ENCODE data around the gene NLRP3. TPM values are rescaled to one million over a fixed set of nuclear protein-coding genes. Genes with fewer than 3 reads are reported as not detected.

The NLRP3 gene
- total and polyA plus RNA-seq, 2 experiments from 2014 or later: 0.42 TPM; not detected in 1

DNA sequence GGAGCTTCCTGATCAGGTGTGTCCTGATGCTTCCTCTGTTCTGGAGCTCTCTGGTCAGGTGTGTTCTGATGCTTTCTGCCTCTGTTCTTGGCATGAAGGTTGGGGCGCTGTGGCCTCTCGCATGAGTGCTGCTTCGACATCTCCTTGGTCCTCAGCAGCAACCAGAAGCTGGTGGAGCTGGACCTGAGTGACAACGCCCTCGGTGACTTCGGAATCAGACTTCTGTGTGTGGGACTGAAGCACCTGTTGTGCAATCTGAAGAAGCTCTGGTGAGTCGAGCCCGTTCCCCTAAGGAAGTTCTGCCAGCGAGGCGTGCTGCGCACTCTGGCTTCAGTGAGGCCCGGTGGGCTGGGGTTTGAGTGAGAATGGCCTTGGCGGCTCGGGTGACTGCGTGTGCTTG is 18.0 kb downstream of the NLRP3 start:
- Histone ChIP-seq H3K4me3 (no peak overlapping the region), H3F3A (replicated peaks; ENCODE audit: low read depth) (no peaks in the 10 kb centered on the region), H3K27ac (ENCODE audit: low read depth) (no peak overlapping the region), H4K20me1 (replicated peaks; ENCODE audit: insufficient read depth) (no peaks in the 10 kb centered on the region), H3K27me3 (ENCODE audit: insufficient read depth) (no peaks in the 10 kb centered on the region), H3K79me2 (replicated peaks; ENCODE audit: insufficient read depth) (no peaks in the 10 kb centered on the region), H3K36me3 (ENCODE audit: insufficient read depth) (no peaks in the 10 kb centered on the region), H2AFZ (no peak overlapping the region), H3K4me1 (ENCODE audit: insufficient read depth) (no peaks in the 10 kb centered on the region), H3K9me2 (ENCODE audit: insufficient read depth) (0 out of 2 replicates have a peak, but pooled peaks cover 7% of the 10 kb centered on the region), H3K4me2 (no peak overlapping the region)
- DNase-seq (ENCODE audit: low spot score) (no peak), ATAC-seq (no peak)
- no peaks in the 10 kb centered on the region for H3K9me3 Mint-ChIP-seq
- no peak overlapping the region for H3K4me3 Mint-ChIP-seq
- peaks cover 4% of the 10 kb centered on the region for H3K27me3 Mint-ChIP-seq (ENCODE audit: insufficient read depth, low read depth, poor library complexity)
- no peaks in the 10 kb centered on the region for H3K4me1 Mint-ChIP-seq
- H3K36me3 Mint-ChIP-seq (ENCODE audit: low read depth): no peaks in the 10 kb centered on the region
- TF ChIP-seq EZH2phosphoT487 (IDR thresholded peaks at IDR 0.05; ENCODE audit: unreplicated experiment) (no peak), EZH2 (IDR thresholded peaks at IDR 0.05; ENCODE audit: low read depth, unreplicated experiment) (no peak), POLR2AphosphoS5 (IDR thresholded peaks at IDR 0.05; ENCODE audit: low read depth) (no peak), JUNB (IDR thresholded peaks at IDR 0.05; ENCODE audit: unreplicated experiment) (no peak), ZNF114 (CRISPR knock-in tag; IDR thresholded peaks at IDR 0.05) (no peak)
- TF ChIP-seq, protein P1, sequence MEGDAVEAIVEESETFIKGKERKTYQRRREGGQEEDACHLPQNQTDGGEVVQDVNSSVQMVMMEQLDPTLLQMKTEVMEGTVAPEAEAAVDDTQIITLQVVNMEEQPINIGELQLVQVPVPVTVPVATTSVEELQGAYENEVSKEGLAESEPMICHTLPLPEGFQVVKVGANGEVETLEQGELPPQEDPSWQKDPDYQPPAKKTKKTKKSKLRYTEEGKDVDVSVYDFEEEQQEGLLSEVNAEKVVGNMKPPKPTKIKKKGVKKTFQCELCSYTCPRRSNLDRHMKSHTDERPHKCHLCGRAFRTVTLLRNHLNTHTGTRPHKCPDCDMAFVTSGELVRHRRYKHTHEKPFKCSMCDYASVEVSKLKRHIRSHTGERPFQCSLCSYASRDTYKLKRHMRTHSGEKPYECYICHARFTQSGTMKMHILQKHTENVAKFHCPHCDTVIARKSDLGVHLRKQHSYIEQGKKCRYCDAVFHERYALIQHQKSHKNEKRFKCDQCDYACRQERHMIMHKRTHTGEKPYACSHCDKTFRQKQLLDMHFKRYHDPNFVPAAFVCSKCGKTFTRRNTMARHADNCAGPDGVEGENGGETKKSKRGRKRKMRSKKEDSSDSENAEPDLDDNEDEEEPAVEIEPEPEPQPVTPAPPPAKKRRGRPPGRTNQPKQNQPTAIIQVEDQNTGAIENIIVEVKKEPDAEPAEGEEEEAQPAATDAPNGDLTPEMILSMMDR (conservative IDR thresholded peaks at IDR 0.05; ENCODE audit: low read depth in 2 of 2): no peak
- no peak overlapping the region for H3K27ac Mint-ChIP-seq

DNA sequence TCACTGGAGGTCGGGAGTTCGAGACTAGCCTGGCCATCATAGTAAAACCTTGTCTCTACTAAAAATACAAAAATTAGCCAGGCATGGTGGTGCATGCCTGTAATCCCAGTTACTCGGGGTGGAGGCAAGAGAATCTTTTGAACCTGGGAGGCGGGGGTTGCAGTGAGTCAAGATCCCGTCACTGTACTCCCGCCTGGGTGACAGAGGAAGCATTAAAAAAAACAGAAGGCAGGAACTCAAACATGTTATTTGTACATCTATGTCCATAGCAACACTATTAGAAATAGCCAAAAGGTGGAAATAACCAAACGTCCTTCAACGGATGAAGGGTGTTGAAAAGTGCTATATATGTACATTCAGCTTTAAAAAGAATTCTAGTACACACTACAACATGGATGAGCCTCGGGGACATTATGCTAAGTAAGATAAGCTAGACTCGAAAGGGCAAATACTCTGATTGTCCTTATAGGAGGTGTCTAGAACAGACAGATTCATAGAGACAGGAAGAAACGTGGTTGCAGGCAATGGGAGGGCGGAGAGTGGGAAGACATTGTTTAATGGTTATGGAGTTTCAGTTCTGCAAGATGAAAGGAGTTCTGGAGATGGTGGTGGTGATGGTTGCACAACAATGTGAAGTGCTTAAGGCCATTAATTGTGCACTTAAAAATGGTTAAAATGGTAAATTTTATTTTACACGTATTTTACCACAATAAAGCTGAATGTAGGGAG is 19.2 kb downstream of the NLRP3 start:
- Histone ChIP-seq H3K27ac (ENCODE audit: low read depth) (no peak overlapping the region), H4K20me1 (replicated peaks; ENCODE audit: insufficient read depth) (no peaks in the 10 kb centered on the region), H3K9me2 (ENCODE audit: insufficient read depth) (peaks cover 11% of the 10 kb centered on the region; the same call in 1 of the 2 replicates), H3K4me2 (no peak overlapping the region), H3K27me3 (ENCODE audit: insufficient read depth) (no peaks in the 10 kb centered on the region), H3K4me1 (ENCODE audit: insufficient read depth) (no peaks in the 10 kb centered on the region), H3K4me3 (no peak overlapping the region), H3K79me2 (replicated peaks; ENCODE audit: insufficient read depth) (no peaks in the 10 kb centered on the region), H3K36me3 (ENCODE audit: insufficient read depth) (no peaks in the 10 kb centered on the region), H2AFZ (no peak overlapping the region), H3F3A (replicated peaks; ENCODE audit: low read depth) (no peaks in the 10 kb centered on the region)
- no peaks in the 10 kb centered on the region for H3K36me3 Mint-ChIP-seq (ENCODE audit: low read depth)
- peaks cover 4% of the 10 kb centered on the region for H3K27me3 Mint-ChIP-seq (ENCODE audit: insufficient read depth, low read depth, poor library complexity)
- H3K9me3 Mint-ChIP-seq: no peaks in the 10 kb centered on the region
- DNase-seq (ENCODE audit: low spot score) (no peak), ATAC-seq (no peak)
- no peaks in the 10 kb centered on the region for H3K4me1 Mint-ChIP-seq
- no peak overlapping the region for H3K4me3 Mint-ChIP-seq
- H3K27ac Mint-ChIP-seq: no peak overlapping the region
- TF ChIP-seq ZNF114 (CRISPR knock-in tag; IDR thresholded peaks at IDR 0.05): no peak
- TF ChIP-seq, protein P1 (conservative IDR thresholded peaks at IDR 0.05; ENCODE audit: low read depth in 2 of 2): no peak
- TF ChIP-seq, protein P2, sequence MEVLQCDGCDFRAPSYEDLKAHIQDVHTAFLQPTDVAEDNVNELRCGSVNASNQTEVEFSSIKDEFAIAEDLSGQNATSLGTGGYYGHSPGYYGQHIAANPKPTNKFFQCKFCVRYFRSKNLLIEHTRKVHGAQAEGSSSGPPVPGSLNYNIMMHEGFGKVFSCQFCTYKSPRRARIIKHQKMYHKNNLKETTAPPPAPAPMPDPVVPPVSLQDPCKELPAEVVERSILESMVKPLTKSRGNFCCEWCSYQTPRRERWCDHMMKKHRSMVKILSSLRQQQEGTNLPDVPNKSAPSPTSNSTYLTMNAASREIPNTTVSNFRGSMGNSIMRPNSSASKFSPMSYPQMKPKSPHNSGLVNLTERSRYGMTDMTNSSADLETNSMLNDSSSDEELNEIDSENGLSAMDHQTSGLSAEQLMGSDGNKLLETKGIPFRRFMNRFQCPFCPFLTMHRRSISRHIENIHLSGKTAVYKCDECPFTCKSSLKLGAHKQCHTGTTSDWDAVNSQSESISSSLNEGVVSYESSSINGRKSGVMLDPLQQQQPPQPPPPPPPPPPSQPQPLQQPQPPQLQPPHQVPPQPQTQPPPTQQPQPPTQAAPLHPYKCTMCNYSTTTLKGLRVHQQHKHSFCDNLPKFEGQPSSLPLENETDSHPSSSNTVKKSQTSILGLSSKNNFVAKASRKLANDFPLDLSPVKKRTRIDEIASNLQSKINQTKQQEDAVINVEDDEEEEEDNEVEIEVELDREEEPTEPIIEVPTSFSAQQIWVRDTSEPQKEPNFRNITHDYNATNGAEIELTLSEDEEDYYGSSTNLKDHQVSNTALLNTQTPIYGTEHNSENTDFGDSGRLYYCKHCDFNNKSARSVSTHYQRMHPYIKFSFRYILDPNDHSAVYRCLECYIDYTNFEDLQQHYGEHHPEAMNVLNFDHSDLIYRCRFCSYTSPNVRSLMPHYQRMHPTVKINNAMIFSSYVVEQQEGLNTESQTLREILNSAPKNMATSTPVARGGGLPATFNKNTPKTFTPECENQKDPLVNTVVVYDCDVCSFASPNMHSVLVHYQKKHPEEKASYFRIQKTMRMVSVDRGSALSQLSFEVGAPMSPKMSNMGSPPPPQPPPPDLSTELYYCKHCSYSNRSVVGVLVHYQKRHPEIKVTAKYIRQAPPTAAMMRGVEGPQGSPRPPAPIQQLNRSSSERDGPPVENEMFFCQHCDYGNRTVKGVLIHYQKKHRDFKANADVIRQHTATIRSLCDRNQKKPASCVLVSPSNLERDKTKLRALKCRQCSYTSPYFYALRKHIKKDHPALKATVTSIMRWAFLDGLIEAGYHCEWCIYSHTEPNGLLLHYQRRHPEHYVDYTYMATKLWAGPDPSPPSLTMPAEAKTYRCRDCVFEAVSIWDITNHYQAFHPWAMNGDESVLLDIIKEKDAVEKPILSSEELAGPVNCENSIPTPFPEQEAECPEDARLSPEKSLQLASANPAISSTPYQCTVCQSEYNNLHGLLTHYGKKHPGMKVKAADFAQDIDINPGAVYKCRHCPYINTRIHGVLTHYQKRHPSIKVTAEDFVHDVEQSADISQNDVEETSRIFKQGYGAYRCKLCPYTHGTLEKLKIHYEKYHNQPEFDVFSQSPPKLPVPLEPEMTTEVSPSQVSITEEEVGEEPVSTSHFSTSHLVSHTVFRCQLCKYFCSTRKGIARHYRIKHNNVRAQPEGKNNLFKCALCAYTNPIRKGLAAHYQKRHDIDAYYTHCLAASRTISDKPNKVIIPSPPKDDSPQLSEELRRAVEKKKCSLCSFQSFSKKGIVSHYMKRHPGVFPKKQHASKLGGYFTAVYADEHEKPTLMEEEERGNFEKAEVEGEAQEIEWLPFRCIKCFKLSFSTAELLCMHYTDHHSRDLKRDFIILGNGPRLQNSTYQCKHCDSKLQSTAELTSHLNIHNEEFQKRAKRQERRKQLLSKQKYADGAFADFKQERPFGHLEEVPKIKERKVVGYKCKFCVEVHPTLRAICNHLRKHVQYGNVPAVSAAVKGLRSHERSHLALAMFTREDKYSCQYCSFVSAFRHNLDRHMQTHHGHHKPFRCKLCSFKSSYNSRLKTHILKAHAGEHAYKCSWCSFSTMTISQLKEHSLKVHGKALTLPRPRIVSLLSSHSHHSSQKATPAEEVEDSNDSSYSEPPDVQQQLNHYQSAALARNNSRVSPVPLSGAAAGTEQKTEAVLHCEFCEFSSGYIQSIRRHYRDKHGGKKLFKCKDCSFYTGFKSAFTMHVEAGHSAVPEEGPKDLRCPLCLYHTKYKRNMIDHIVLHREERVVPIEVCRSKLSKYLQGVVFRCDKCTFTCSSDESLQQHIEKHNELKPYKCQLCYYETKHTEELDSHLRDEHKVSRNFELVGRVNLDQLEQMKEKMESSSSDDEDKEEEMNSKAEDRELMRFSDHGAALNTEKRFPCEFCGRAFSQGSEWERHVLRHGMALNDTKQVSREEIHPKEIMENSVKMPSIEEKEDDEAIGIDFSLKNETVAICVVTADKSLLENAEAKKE (CRISPR knock-in tag; IDR thresholded peaks at IDR 0.05): no peak
- no peak for TF ChIP-seq EZH2phosphoT487 (IDR thresholded peaks at IDR 0.05; ENCODE audit: unreplicated experiment)
- TF ChIP-seq ZNF331 (CRISPR knock-in tag; IDR thresholded peaks at IDR 0.05; ENCODE audit: low read depth): no peak
- no peak for TF ChIP-seq CREB1 (CRISPR knock-in tag; IDR thresholded peaks at IDR 0.05; ENCODE audit: low read depth)
